8988T (cell line): ENCODE data around the gene EPS8L3.
"Not testable (repeated sequence)": the region's sequence is repeated elsewhere in the genome, so short reads cannot be mapped to it uniquely, and the experiment has no call there.

ENCODE experiments used
- DNase-seq: peaks from one replicate; pipeline ENCODE4 v3.0.0; 2011

The EPS8L3 gene

GRCh38 chr1:109704173-109704572 lies 59.5 kb downstream of the EPS8L3 start:
- DNase-seq = no peak

DNA sequence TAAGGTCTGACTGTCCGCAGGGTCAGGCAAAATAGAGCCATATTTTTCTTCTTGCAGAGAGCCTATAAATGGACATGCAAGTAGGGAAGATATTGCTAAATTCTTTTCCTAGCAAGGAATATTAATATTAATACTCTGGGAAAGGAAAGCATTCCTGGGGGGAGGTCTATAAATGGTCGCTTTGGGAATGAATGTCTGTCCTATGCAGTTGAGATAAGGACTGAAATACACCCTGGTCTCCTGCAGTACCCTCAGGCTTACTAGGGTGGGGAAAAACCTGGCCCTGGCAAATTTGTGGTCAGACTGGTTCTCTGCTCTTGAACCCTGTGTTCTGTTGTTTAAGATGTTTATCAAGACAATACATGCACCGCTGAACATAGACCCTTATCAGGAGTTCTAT lies 60.8 kb downstream of the EPS8L3 start:
- not testable (repeated sequence) for DNase-seq
